Rectal smooth muscle tissue (tissue), 1 donor: ENCODE measurements around the gene EIF4E3.

ENCODE experiments used
- H3K27ac ChIP-seq: one replicate; pipeline ENCODE4 v1.7.0; 2013; ENCODE audit warnings: low read depth, low read length, inconsistent platforms
- H3K27me3 ChIP-seq: one replicate; pipeline ENCODE4 v1.7.0; 2013; ENCODE audit warnings: low read length; ENCODE audit not compliant: control insufficient read depth, insufficient read depth
- H3K36me3 ChIP-seq: one replicate; pipeline ENCODE4 v1.7.0; 2013; ENCODE audit warnings: low read length; ENCODE audit not compliant: control insufficient read depth, insufficient read depth
- H3K4me1 ChIP-seq: one replicate; pipeline ENCODE4 v1.7.0; 2013; ENCODE audit warnings: low read length; ENCODE audit not compliant: control insufficient read depth, insufficient read depth
- H3K4me3 ChIP-seq: one replicate; pipeline ENCODE4 v1.7.0; 2013; ENCODE audit warnings: low read length
- H3K9ac ChIP-seq: one replicate; pipeline ENCODE4 v1.7.0; 2013; ENCODE audit warnings: low read length

EIF4E3 gene

GRCh38 chr3:71744738-71745137 lies 19.5 kb upstream of the EIF4E3 start:
- H3K36me3 ChIP-seq, result no peaks in the 10 kb centered on the region
- no peak overlapping the region for H3K27ac ChIP-seq
- no peaks in the 10 kb centered on the region for H3K27me3 ChIP-seq
- H3K9ac ChIP-seq, result no peak overlapping the region
- H3K4me3 ChIP-seq, result no peak overlapping the region
- H3K4me1 ChIP-seq, result no peaks in the 10 kb centered on the region

GRCh38 chr3:71742621-71743020 lies 17.4 kb upstream of the EIF4E3 start:
- Histone ChIP-seq H3K36me3 (no peaks in the 10 kb centered on the region), H3K4me3 (no peak overlapping the region), H3K4me1 (no peaks in the 10 kb centered on the region), H3K27ac (no peak overlapping the region), H3K9ac (no peak overlapping the region), H3K27me3 (no peaks in the 10 kb centered on the region)

DNA sequence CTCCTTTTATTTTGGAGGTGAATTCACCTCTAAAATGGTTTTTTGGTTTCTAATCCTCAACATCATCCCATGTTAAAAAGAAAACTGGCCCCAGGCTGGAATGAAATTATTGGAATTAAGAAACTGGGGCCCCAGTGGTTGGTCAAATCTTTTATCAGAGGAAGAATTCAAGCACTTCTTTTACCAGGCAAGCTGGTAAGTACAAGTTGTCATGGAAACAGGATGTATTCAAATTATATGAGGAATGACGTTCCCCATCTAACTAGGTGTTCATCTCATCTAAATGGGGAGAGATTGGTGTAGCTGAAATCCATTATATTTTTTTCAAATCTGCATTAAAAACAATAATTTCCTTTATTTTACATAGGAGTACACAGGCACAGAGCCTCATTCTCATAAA lies 9.7 kb upstream of the EIF4E3 start:
- no peaks in the 10 kb centered on the region for H3K27me3 ChIP-seq
- H3K4me3 ChIP-seq, result no peak overlapping the region

GRCh38 chr3:71733319-71733718 lies 8.1 kb upstream of the EIF4E3 start:
- Histone ChIP-seq H3K36me3 (no peaks in the 10 kb centered on the region), H3K27ac (no peak overlapping the region), H3K4me3 (no peak overlapping the region), H3K4me1 (no peaks in the 10 kb centered on the region), H3K27me3 (no peaks in the 10 kb centered on the region), H3K9ac (no peak overlapping the region)

More for the DNA sequence above, 9.7 kb upstream of the EIF4E3 start:
- H3K9ac ChIP-seq, result no peak overlapping the region
- no peak overlapping the region for H3K27ac ChIP-seq
- H3K4me1 ChIP-seq, result no peaks in the 10 kb centered on the region
- H3K36me3 ChIP-seq, result no peaks in the 10 kb centered on the region

DNA sequence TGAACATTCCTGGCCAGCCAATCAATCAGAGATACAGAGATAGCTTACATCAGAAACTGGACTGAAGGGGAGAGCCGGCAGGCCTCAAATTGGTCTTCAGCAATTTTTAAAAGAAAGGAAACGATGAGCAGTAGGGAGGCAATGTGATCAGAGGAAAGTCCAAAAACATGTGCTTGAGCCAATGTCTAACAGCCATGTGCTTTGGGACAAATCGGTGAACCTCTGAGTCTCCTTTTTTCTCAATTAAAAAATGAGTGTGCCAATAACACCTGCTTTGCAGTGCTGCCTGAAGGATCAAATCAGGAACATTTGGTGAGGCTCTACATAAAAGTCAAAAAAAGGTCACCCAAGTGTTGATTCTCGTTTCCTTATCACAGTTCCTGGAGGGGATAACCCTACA lies 7.4 kb upstream of the EIF4E3 start:
- H3K9ac ChIP-seq, result no peak overlapping the region
- H3K27ac ChIP-seq, result no peak overlapping the region

GRCh38 chr3:71728632-71729342 lies 3.6 kb upstream of the EIF4E3 start:
- Histone ChIP-seq H3K9ac (no peak overlapping the region), H3K4me3 (no peak overlapping the region), H3K27ac (no peak overlapping the region), H3K27me3 (no peaks in the 10 kb centered on the region), H3K36me3 (no peaks in the 10 kb centered on the region), H3K4me1 (no peaks in the 10 kb centered on the region)

More for the DNA sequence above, 7.4 kb upstream of the EIF4E3 start:
- Histone ChIP-seq H3K4me1 (no peaks in the 10 kb centered on the region), H3K36me3 (no peaks in the 10 kb centered on the region), H3K4me3 (no peak overlapping the region), H3K27me3 (no peaks in the 10 kb centered on the region)

DNA sequence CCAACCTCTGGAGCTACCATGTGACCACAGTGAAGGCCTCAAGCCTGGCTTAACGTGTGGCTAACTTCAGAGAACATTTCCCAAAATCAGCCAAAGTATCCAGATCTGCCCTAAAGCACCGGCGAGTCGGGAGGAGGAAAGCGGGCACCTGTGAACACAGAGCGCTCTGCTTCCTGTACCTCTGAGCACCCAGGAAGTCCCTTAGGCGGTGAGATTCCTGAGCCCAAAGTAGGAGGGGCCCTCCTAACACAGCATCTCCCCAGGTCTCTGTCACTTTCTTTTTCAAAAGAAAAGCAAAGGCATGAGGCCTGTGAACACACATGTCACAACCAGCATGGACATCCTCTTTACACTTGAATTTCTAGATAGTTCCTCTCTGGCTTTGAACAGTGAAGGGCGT lies 944 bp upstream of the EIF4E3 start:
- Histone ChIP-seq H3K4me1 (no peaks in the 10 kb centered on the region), H3K27me3 (no peaks in the 10 kb centered on the region), H3K27ac (no peak overlapping the region), H3K4me3 (peak overlapping the region; percentile 69), H3K36me3 (no peaks in the 10 kb centered on the region), H3K9ac (no peak overlapping the region)

DNA sequence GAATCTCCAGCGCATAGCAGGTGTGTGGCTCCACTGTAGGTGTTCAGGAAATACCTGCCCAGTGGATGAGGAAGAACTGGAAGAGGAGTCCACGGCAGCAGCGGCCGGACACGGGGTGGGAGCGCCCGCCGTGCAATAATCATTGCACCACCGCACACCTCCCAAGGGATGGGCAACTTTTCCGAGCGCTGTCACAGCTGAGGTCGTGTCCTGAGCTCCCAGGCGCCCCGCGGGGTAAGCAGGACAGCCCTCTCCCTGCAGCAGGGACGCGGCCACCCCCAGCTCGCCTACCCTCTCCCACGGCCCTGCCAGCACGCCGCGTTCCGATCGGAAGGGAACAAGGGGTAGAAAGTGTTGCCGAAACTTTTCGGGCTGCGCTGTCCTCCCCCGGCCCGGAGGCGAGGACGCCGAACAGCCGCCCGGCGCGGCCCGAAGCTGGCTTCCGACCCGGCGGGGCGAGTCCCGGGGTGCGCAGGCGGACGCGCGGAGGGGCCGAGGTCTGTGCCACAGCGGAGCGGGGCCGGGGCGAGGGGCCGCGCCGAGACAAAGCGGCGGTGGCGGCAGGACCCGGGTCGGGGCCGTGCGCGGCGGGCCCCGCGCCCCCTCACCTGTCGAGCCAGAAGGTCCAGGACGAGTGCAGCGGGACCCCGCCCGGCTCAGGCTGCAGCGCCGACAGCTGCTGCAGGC lies 475 bp downstream of the EIF4E3 start:
- H3K4me3 ChIP-seq, result peak overlapping the region; percentile 87
- no peaks in the 10 kb centered on the region for H3K4me1 ChIP-seq
- H3K9ac ChIP-seq, result peak overlapping the region; percentile 51
- H3K27ac ChIP-seq, result peak overlapping the region; percentile 27
- no peaks in the 10 kb centered on the region for H3K27me3 ChIP-seq
- H3K36me3 ChIP-seq, result no peaks in the 10 kb centered on the region

DNA sequence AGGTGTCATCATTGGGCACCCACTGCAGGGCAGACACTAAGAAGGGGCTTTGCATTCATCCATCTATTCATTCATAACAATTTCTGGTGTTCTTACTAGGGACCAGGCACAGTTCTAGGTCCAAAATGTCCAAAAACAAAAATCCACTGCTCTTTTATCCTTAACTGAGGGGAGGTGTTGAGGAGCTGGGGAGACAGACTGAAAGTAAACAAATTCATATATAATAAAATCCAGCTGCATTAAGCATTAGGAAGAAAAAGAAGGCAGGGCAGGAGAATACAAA lies 1.1 kb downstream of the EIF4E3 start:
- Histone ChIP-seq H3K27me3 (no peaks in the 10 kb centered on the region), H3K27ac (no peak overlapping the region), H3K9ac (peak overlapping the region; percentile 51), H3K4me1 (no peaks in the 10 kb centered on the region), H3K4me3 (peak overlapping the region; percentile 87), H3K36me3 (no peaks in the 10 kb centered on the region)

DNA sequence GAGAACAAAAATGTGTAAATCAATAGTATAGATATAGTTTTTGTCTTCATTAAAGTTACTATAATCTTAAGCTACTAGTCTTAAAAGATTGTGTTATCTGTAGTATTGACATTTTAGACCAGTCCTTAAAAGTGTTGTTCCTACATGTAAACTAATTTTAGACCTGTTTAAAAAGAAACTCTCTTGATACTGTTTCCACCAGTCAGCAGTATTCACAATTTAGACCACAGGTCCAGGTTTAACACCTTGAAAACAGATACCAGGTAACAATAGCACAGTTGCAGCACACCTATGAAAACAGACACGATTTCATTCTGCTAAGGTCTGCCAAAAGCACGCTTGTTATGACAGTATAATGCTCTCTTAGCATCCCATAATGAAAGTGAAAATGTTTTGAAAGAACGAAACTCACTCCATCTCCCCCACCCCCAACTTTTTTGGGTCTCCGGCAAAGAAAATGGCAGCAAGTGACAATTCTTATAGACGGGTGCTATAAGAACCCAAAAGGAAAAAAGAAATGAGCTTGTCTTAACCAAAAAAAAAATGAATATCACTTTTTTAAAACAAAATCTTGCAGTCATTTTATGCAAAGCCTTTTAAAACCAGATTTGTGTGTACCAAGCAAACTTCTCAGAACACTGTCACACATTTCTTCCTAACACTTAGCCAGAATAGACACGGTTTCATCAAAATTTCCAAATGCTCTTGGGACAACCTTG lies 1.6 kb downstream of the EIF4E3 start:
- Histone ChIP-seq H3K27ac (no peak overlapping the region), H3K4me1 (no peaks in the 10 kb centered on the region), H3K4me3 (peak overlapping the region; percentile 87), H3K9ac (no peak overlapping the region), H3K27me3 (no peaks in the 10 kb centered on the region), H3K36me3 (no peaks in the 10 kb centered on the region)

DNA sequence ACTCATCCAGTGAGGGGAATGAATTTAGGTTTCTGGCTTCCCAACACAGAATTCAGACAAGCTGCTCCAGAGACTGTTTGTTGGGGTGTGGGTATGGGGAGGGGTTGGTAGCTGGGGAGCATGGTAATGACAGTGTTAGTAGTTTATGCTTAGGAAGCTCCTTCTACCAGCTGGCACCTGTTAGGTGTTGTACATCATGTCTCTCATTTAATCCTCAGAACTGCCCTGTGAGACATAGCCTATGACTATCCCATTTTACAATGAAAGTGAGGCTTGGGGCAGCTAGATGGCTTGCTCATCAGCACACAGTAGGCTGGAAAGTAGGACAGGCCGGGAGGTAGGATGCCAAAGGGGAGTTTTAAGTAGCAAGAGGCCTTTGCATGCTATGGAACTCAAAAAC lies 2.5 kb downstream of the EIF4E3 start:
- Histone ChIP-seq H3K4me1 (no peaks in the 10 kb centered on the region), H3K9ac (no peak overlapping the region), H3K4me3 (no peak overlapping the region), H3K27me3 (no peaks in the 10 kb centered on the region), H3K36me3 (no peaks in the 10 kb centered on the region), H3K27ac (no peak overlapping the region)

- H3K4me3 ChIP-seq, result no peak overlapping the region
- no peaks in the 10 kb centered on the region for H3K36me3 ChIP-seq
- H3K27ac ChIP-seq, result no peak overlapping the region
- no peaks in the 10 kb centered on the region for H3K27me3 ChIP-seq
- H3K9ac ChIP-seq, result no peak overlapping the region
- no peaks in the 10 kb centered on the region for H3K4me1 ChIP-seq
Observed at GRCh38 chr3:71721651-71722157, 3.5 kb downstream of the EIF4E3 start.
